Activated naive CD4-positive, alpha-beta T cell treated with anti-CD3 and anti-CD28 coated beads for 36 hours (primary cell): ENCODE results near the gene LGR5. TPM values are rescaled to one million over a fixed set of nuclear protein-coding genes. Genes with fewer than 3 reads are reported as not detected.

ENCODE experiments used
- CTCF ChIA-PET: fragments of 350-600 bp; sonication (Branson Sonifier 250); formaldehyde crosslinking; loops from one replicate; lab custom pipeline; 2021; ENCODE audit warnings: antibody characterized with exemption; lab: Charles Lee
- DNase-seq: peaks from one replicate; pipeline ENCODE4 v3.0.0-alpha.2; 2020
- H3K27ac Mint-ChIP-seq: one replicate; pipeline ENCODE4 v1.8.0; 2021; ENCODE audit warnings: mild to moderate bottlenecking, mixed read lengths
- H3K27me3 Mint-ChIP-seq: one replicate; pipeline ENCODE4 v1.8.0; 2021; ENCODE audit warnings: low read depth, mixed read lengths
- H3K36me3 Mint-ChIP-seq: one replicate; pipeline ENCODE4 v1.8.0; 2021; ENCODE audit warnings: low read depth, mixed read lengths
- H3K4me1 Mint-ChIP-seq: one replicate; pipeline ENCODE4 v1.8.0; 2021; ENCODE audit warnings: low read depth, mixed read lengths
- H3K4me3 Mint-ChIP-seq: one replicate; pipeline ENCODE4 v1.8.0; 2021; ENCODE audit warnings: mild to moderate bottlenecking, moderate library complexity, mixed read lengths
- H3K9me3 Mint-ChIP-seq: one replicate; pipeline ENCODE4 v1.8.0; 2021; ENCODE audit warnings: mixed read lengths
- intact Hi-C: fragments of 100-400 bp; cut with micrococcal nuclease; formaldehyde crosslinking; loops from one replicate; pipeline ENCODE4 v1.15.1; 2023
- total RNA-seq, 2 experiments: library from RNA; stranded (reverse); gene quantifications; one replicate each; pipeline ENCODE4 v1.2.3, GENCODE V29; 2021

LGR5 gene
- total RNA-seq, 2 experiments from 2014 or later: not detected

DNA sequence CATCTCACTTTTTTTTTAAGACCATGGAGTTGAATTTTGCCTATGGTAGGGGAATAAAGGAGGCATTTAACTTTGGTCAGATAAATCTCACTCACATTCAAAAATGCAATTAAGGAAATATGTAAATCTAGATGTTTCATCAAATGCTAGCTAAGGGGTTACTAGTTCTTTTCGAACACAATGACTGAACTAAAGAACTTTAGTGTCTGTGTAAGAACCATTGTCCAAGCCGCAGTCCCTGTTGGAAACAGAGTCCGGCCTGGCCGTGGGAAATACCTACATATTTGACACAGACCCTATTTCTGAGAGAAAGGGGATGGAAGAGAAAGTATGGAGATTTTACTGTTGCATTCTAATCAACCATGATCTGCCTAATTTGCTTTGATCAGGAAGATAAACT, 17.4 kb downstream of the LGR5 start:
- intact Hi-C loops: no loop called here
- no peak for DNase-seq
- Mint-ChIP-seq H3K9me3 (no peaks in the 10 kb centered on the region), H3K4me1 (no peaks in the 10 kb centered on the region), H3K36me3 (no peaks in the 10 kb centered on the region), H3K4me3 (no peak overlapping the region), H3K27me3 (peaks cover 15% of the 10 kb centered on the region), H3K27ac (no peak overlapping the region)
- CTCF ChIA-PET: interaction anchor here (0.6 kb wide), 2 partner anchors 31 to 73 kb away, joined by 3 to 8 read pairs; no protein-coding TSS in a partner anchor

- H3K4me3 Mint-ChIP-seq: no peak overlapping the region
- H3K36me3 Mint-ChIP-seq: no peaks in the 10 kb centered on the region
- H3K4me1 Mint-ChIP-seq: no peaks in the 10 kb centered on the region
- CTCF ChIA-PET: no interaction called here
- intact Hi-C loops: no loop called here
- no peaks in the 10 kb centered on the region for H3K9me3 Mint-ChIP-seq
- H3K27ac Mint-ChIP-seq: no peak overlapping the region
- no peaks in the 10 kb centered on the region for H3K27me3 Mint-ChIP-seq
- no peak for DNase-seq
These were observed 20.7 kb downstream of the LGR5 start for GRCh38 chr12:71460318-71460717.

DNA sequence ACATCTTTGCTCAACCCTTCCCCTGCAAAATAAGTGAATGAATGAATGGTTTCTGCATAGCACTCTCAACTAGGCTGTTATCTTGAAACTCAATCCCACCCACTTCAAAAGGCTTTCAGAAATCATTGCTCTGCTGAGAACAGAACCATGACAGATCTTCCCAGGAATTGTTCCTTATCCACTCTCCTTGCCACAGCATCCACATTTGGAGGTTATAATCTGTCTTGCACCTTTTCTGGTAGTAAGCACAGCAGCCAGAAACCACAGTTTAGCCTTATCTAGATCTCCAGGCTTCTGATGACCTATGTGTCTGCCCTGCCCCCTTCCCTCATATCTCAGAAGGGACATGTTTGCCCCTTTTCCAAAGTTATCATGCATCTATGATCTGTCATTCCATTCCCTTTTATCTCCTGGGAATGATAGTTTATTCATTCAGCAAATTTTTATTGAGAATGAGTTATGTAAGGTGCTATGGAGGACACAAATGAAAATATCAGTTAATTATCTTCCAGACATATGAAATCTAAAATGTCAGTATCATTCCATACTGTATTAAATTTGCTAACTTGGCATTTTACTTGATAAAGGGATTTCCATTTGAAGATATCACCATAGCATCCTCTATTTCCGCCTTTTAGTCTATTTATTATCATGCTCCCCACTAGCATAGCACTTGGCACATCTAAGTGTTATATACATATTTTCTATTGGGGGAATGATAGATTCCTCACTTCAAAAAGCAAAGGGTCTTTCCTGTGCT, 21.4 kb downstream of the LGR5 start:
- Mint-ChIP-seq H3K9me3 (no peaks in the 10 kb centered on the region), H3K4me3 (no peak overlapping the region), H3K27ac (no peak overlapping the region), H3K4me1 (no peaks in the 10 kb centered on the region), H3K36me3 (no peaks in the 10 kb centered on the region), H3K27me3 (no peaks in the 10 kb centered on the region)
- intact Hi-C loops: no loop called here
- CTCF ChIA-PET: no interaction called here
- DNase-seq: no peak

DNA sequence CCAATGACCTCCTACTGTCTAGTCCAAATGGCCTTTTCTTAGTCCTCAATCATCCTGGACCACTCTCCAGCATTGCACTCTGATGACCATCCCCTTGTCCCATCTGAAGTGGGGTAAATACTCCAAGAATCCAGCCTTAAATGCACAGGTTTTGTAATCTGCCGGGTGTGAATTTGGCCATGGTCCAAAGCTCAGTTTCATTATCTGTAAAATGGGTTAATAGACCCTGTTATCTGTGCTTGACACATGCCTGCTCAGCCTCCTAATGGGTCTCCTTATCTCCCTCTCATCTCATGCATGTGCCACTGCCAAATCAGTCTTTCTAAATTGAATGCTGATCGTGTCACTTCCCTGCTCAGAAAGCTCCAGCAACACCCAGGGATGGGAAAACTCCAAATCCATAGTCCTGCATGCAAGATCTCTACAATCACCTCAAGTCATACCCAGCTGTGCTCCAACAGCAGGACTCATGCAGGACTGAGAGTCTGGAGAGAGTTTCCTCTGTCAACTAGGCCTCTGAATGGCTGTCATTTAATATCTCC, 22.3 kb downstream of the LGR5 start:
- H3K4me3 Mint-ChIP-seq: no peak overlapping the region
- H3K36me3 Mint-ChIP-seq: no peaks in the 10 kb centered on the region
- no peak for DNase-seq
- intact Hi-C loops: no loop called here
- H3K4me1 Mint-ChIP-seq: no peaks in the 10 kb centered on the region
- no peak overlapping the region for H3K27ac Mint-ChIP-seq
- CTCF ChIA-PET: interaction anchor here (1.1 kb wide), 1 partner anchor 285 kb away, joined by 3 read pairs; no protein-coding TSS in a partner anchor
- H3K9me3 Mint-ChIP-seq: no peaks in the 10 kb centered on the region
- no peaks in the 10 kb centered on the region for H3K27me3 Mint-ChIP-seq

- no peak overlapping the region for H3K27ac Mint-ChIP-seq
- H3K27me3 Mint-ChIP-seq: no peaks in the 10 kb centered on the region
- no peaks in the 10 kb centered on the region for H3K36me3 Mint-ChIP-seq
- DNase-seq: no peak
- CTCF ChIA-PET: no interaction called here
- no peak overlapping the region for H3K4me3 Mint-ChIP-seq
- H3K4me1 Mint-ChIP-seq: no peaks in the 10 kb centered on the region
- intact Hi-C loops: no loop called here
- no peaks in the 10 kb centered on the region for H3K9me3 Mint-ChIP-seq
These were observed 26.2 kb downstream of the LGR5 start for GRCh38 chr12:71465796-71466195.

DNA sequence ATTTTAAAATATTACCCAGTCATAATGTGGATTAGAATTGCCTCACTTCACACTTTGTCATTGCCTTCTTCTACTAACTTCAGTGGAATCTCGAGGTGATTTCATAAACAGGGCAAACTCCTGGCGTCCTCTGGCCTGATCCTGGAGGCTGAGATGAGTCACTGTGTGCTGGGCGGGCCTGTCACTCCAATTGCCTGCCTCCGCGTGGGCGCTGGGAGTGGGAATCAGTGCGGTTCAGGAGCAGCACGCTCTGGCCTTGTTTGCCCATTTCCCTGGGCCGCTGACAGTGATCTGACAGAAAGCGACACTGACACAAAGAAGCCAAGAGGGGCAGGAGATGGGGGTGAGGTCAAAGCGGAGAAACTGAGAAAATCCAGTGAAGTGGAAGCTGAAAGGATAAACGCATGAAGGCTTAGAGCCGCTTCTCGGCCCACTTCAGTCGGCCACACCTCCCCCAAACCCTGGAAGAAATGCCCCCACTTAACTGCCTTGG, 29.7 kb downstream of the LGR5 start:
- Mint-ChIP-seq H3K9me3 (no peaks in the 10 kb centered on the region), H3K27me3 (peaks cover 3% of the 10 kb centered on the region), H3K4me1 (no peaks in the 10 kb centered on the region), H3K4me3 (no peak overlapping the region), H3K36me3 (no peaks in the 10 kb centered on the region), H3K27ac (no peak overlapping the region)
- no peak for DNase-seq
- intact Hi-C loops: no loop called here
- CTCF ChIA-PET: no interaction called here

GRCh38 chr12:71472441-71472911, 32.9 kb downstream of the LGR5 start:
- no peaks in the 10 kb centered on the region for H3K9me3 Mint-ChIP-seq
- peaks cover 9% of the 10 kb centered on the region for H3K27me3 Mint-ChIP-seq
- intact Hi-C loops: no loop called here
- no peaks in the 10 kb centered on the region for H3K4me1 Mint-ChIP-seq
- DNase-seq: no peak
- H3K27ac Mint-ChIP-seq: no peak overlapping the region
- H3K4me3 Mint-ChIP-seq: no peak overlapping the region
- CTCF ChIA-PET: no interaction called here
- H3K36me3 Mint-ChIP-seq: no peaks in the 10 kb centered on the region

DNA sequence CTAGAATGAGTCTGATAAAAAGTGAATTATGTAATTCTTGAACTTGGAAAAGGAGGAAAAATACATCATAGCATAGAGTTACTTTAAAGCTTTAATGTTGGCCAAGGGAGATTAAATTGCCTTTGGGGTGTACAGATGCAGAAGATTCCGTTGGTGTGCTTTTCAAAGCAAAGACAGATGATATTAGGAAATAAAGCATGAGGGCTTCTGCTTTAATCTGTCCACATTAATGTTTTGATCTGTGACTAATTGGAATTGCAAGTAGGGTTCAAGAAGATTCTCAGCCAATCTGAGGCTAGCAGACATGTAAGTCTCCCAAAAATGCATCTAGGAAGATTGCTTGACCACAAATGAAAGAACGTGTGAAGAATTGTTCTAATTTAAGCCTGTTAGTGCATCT, 35.2 kb downstream of the LGR5 start:
- H3K4me3 Mint-ChIP-seq: no peak overlapping the region
- H3K9me3 Mint-ChIP-seq: no peaks in the 10 kb centered on the region
- no peak overlapping the region for H3K27ac Mint-ChIP-seq
- no peaks in the 10 kb centered on the region for H3K4me1 Mint-ChIP-seq
- H3K36me3 Mint-ChIP-seq: no peaks in the 10 kb centered on the region
- CTCF ChIA-PET: no interaction called here
- peaks cover 11% of the 10 kb centered on the region for H3K27me3 Mint-ChIP-seq
- no peak for DNase-seq
- intact Hi-C loops: no loop called here

GRCh38 chr12:71475280-71475679, 35.7 kb downstream of the LGR5 start:
- CTCF ChIA-PET: no interaction called here
- intact Hi-C loops: no loop called here
- Mint-ChIP-seq H3K36me3 (no peaks in the 10 kb centered on the region), H3K4me1 (no peaks in the 10 kb centered on the region), H3K27me3 (peaks cover 11% of the 10 kb centered on the region), H3K4me3 (no peak overlapping the region), H3K9me3 (no peaks in the 10 kb centered on the region), H3K27ac (no peak overlapping the region)
- no peak for DNase-seq

GRCh38 chr12:71476513-71476912, 36.9 kb downstream of the LGR5 start:
- Mint-ChIP-seq H3K9me3 (no peaks in the 10 kb centered on the region), H3K4me1 (no peaks in the 10 kb centered on the region), H3K36me3 (no peaks in the 10 kb centered on the region), H3K27me3 (peaks cover 8% of the 10 kb centered on the region), H3K27ac (no peak overlapping the region), H3K4me3 (no peak overlapping the region)
- CTCF ChIA-PET: no interaction called here
- intact Hi-C loops: no loop called here
- DNase-seq: no peak

DNA sequence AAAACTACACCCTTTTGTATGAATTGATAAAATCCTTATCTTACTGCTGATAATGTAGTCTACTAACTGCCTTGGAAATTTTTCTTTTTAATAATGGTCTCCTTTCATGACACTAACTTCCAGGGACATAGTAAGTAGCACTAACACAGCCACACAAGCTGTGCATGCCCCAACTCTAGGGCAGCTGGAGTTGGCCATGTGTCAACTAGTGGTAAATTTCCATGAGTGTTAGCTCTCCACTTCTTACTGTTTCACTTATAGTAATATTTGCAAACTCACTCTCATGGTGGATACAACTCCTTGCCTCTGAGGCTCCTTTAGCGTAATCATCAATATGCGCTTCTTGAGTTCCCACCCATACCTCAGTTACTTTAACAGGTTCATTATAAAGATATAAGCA, 38.0 kb downstream of the LGR5 start:
- no peaks in the 10 kb centered on the region for H3K4me1 Mint-ChIP-seq
- H3K36me3 Mint-ChIP-seq: no peaks in the 10 kb centered on the region
- H3K27me3 Mint-ChIP-seq: peaks cover 8% of the 10 kb centered on the region
- no peak overlapping the region for H3K27ac Mint-ChIP-seq
- H3K9me3 Mint-ChIP-seq: no peaks in the 10 kb centered on the region
- no peak overlapping the region for H3K4me3 Mint-ChIP-seq
- intact Hi-C loops: no loop called here
- CTCF ChIA-PET: no interaction called here
- DNase-seq: no peak

DNA sequence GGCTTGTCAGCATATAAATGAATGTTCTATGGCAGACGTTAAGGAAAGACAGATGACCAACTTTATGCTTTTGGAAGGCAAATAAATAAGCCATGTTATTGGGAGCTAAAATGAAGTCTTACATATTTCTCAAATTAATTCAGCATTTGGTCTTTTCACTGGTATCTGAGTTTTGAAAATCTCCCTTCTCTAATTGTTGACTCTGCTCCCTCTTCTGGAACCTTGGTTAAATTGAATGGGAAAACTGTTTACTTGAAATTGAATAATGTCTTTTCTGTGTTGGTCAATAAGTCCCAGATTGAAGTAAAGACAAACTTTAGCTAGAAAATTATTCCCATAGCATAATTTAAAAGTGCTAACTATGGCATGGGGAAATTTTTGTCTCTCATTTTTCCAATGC, 38.7 kb downstream of the LGR5 start:
- intact Hi-C loops: no loop called here
- no peak for DNase-seq
- CTCF ChIA-PET: no interaction called here
- peaks cover 8% of the 10 kb centered on the region for H3K27me3 Mint-ChIP-seq
- no peak overlapping the region for H3K27ac Mint-ChIP-seq
- no peak overlapping the region for H3K4me3 Mint-ChIP-seq
- no peaks in the 10 kb centered on the region for H3K9me3 Mint-ChIP-seq
- no peaks in the 10 kb centered on the region for H3K4me1 Mint-ChIP-seq
- no peaks in the 10 kb centered on the region for H3K36me3 Mint-ChIP-seq
